GM12878 (cell line): ENCODE results near the gene LRRC8D. TPM values are rescaled to one million over a fixed set of nuclear protein-coding genes. Genes with fewer than 3 reads are reported as not detected.

Source experiments
- ATAC-seq: fragments of 200-7000 bp; cut with Tn5 transposase; 3 replicates; pipeline ENCODE4 v1.9.1; 2020; ENCODE audit warnings: mild to moderate bottlenecking, moderate library complexity
- BruUV-seq: library from RNA; stranded (reverse); fragments of 400-500 nt; replicated peaks from 2 replicates; lab custom pipeline; 2021; lab: Mats Ljungman, UMichigan
- CTCF ChIA-PET: fragments of 300-600 bp; sonication (Branson Sonifier 250); formaldehyde crosslinking; extraction: SDS; loops from one replicate; lab custom pipeline; 2021; ENCODE audit warnings: inconsistent platforms; lab: Yijun Ruan, JAX
- POLR2A ChIA-PET: fragments of 350-600 bp; formaldehyde crosslinking; extraction: SDS; loops from one replicate; lab custom pipeline; 2021; ENCODE audit warnings: inconsistent platforms; lab: Charles Lee
- RAD21 ChIA-PET: fragments of 300-600 bp; sonication (Branson Sonifier 250); formaldehyde crosslinking; loops from one replicate; lab custom pipeline; 2023; ENCODE audit warnings: antibody characterized with exemption; ENCODE audit not compliant: unreplicated experiment; lab: Charles Lee
- SMC1A ChIA-PET: fragments of 300-600 bp; sonication (Branson Sonifier 250); formaldehyde crosslinking; loops from one replicate; lab custom pipeline; 2023; ENCODE audit not compliant: unreplicated experiment, uncharacterized antibody; lab: Charles Lee
- DNase-seq: peaks from one replicate; pipeline ENCODE4 v3.0.0-alpha.2; 2011; ENCODE audit warnings: low read depth, low spot score
- FAIRE-seq: peaks from 3 replicates; lab custom pipeline; 2011; peaks lifted over from hg19 to GRCh38; lab: Jason Lieb, UNC
- H2AFZ ChIP-seq: 2 replicates; pipeline ENCODE4 v1.6.0; 2011; ENCODE audit warnings: low read depth, low read length, control low read depth; ENCODE audit not compliant: control insufficient read depth
- H3K27ac ChIP-seq: 2 replicates; pipeline ENCODE4 v1.5.1; 2011; ENCODE audit warnings: control low read depth; ENCODE audit not compliant: control insufficient read depth, insufficient read depth
- H3K27me3 ChIP-seq, 2 experiments: replicated peaks in 1 of 2; 2 replicates each; pipeline versions ENCODE4 v1.6.0 to v1.6.1; 2011; ENCODE audit warnings: low read length in 1 of 2; ENCODE audit not compliant: control insufficient read depth in 2 of 2, insufficient read depth in 2 of 2
- H3K36me3 ChIP-seq, 2 experiments: 2 replicates each; pipeline ENCODE4 v1.5.1; 2011; ENCODE audit warnings: low read length in 1 of 2; ENCODE audit not compliant: control insufficient read depth in 2 of 2, insufficient read depth in 2 of 2
- H3K4me1 ChIP-seq: 2 replicates; pipeline ENCODE4 v1.6.1; 2011; ENCODE audit warnings: mild to moderate bottlenecking, low read length, moderate library complexity, mixed read lengths; ENCODE audit not compliant: control insufficient read depth, insufficient read depth
- H3K4me2 ChIP-seq: 2 replicates; pipeline ENCODE4 v1.6.0; 2011; ENCODE audit warnings: control low read depth; ENCODE audit not compliant: control insufficient read depth, insufficient read depth
- H3K4me3 ChIP-seq: fragments of 200-600 bp; sonication (generic); 2 replicates; pipeline ENCODE4 v1.5.1; 2016
- H3K79me2 ChIP-seq: 2 replicates; pipeline ENCODE4 v1.6.0; 2011; ENCODE audit warnings: low read length; ENCODE audit not compliant: control insufficient read depth, insufficient read depth
- H3K9ac ChIP-seq: 2 replicates; pipeline ENCODE4 v1.8.0; 2011; ENCODE audit warnings: low read length, control low read depth, mixed read lengths; ENCODE audit not compliant: control insufficient read depth, insufficient read depth
- H3K9me3 ChIP-seq: replicated peaks from 3 replicates; pipeline ENCODE4 v1.5.1; 2011; ENCODE audit warnings: mild to moderate bottlenecking, low read length; ENCODE audit not compliant: control insufficient read depth, insufficient read depth
- H4K20me1 ChIP-seq: 2 replicates; pipeline ENCODE4 v1.6.0; 2011; ENCODE audit not compliant: control insufficient read depth, insufficient read depth
- NFYA ChIP-seq: IDR thresholded peaks from 2 replicates; pipeline ENCODE4 v1.6.1; 2011; ENCODE audit warnings: low read depth, mild to moderate bottlenecking, low read length, improper control_type of control experiment, borderline replicate concordance
- POLR2A ChIP-seq: IDR thresholded peaks from 2 replicates; pipeline ENCODE4 v1.6.1; 2011; ENCODE audit warnings: low read depth, mild to moderate bottlenecking, low read length
- YY1 ChIP-seq: IDR thresholded peaks from 2 replicates; pipeline ENCODE4 v1.6.1; 2011; ENCODE audit warnings: low read depth, mild to moderate bottlenecking, low read length
- ZBTB33 ChIP-seq: fragments of 450-650 bp; IDR thresholded peaks from 2 replicates; pipeline ENCODE4 v1.6.1; 2017; ENCODE audit warnings: mild to moderate bottlenecking
- ZNF274 ChIP-seq: IDR thresholded peaks from one replicate; pipeline ENCODE4 v1.8.0; 2011; ENCODE audit not compliant: insufficient read length, insufficient read depth
- WGBS: methylation state at CpG from one replicate; pipeline ENCODE4 v1.1.6; 2016; ENCODE audit warnings: low lambda C conversion rate; ENCODE audit not compliant: insufficient replicate concordance, insufficient coverage; ENCODE audit errors: missing lambda C conversion rate; 5-methylcytosine and 5-hydroxymethylcytosine counted together
- in situ Hi-C: fragments of 300-500 bp; cut with MboI; formaldehyde crosslinking; loops from 9 replicates; pipeline ENCODE4 v1.14.3; 2018; ENCODE audit warnings: mixed read lengths
- intact Hi-C: fragments of 100-400 bp; cut with micrococcal nuclease; formaldehyde crosslinking; loops from one replicate; pipeline ENCODE4 v1.14.2; 2022; ENCODE audit not compliant: unreplicated experiment
- polyA plus RNA-seq, 11 experiments: library from polyadenylated mRNA; depleted of rRNA in 4 of 11; unstranded in 6 of 11; stranded (reverse) in 5 of 11; fragments of >200 nt; fragmentation: Nextera tagmentation in 4 of 11; fragmentation: Illumina TruSeq in 1 of 11; extraction: Ambion mirVana in 4 of 11; extraction: Trizol in 1 of 11; gene quantifications; 1 replicate in 1 of 11; 2 replicates in 10 of 11; pipeline versions ENCODE4 v1.2.1 to v1.2.3, GENCODE V29; 2011 to 2016; ENCODE audit warnings: inconsistent platforms in 2 of 11, missing spikeins in 2 of 11, low read depth in 1 of 11
- total RNA-seq, 4 experiments: library from RNA; depleted of rRNA in 3 of 4; stranded (reverse); fragments of >200 nt in 3 of 4; fragmentation: Illumina TruSeq in 1 of 4; extraction: Trizol in 1 of 4; gene quantifications; 2 replicates each; pipeline versions ENCODE4 v1.2.1 to v1.2.3, GENCODE V29; 2013 to 2021

The LRRC8D gene
- total and polyA plus RNA-seq, 10 of the 15 experiments (the other 5 are each of a cell fraction or from before 2014, with no cell fraction given), result 5.6 to 44.1 (median 26.8) TPM

DNA sequence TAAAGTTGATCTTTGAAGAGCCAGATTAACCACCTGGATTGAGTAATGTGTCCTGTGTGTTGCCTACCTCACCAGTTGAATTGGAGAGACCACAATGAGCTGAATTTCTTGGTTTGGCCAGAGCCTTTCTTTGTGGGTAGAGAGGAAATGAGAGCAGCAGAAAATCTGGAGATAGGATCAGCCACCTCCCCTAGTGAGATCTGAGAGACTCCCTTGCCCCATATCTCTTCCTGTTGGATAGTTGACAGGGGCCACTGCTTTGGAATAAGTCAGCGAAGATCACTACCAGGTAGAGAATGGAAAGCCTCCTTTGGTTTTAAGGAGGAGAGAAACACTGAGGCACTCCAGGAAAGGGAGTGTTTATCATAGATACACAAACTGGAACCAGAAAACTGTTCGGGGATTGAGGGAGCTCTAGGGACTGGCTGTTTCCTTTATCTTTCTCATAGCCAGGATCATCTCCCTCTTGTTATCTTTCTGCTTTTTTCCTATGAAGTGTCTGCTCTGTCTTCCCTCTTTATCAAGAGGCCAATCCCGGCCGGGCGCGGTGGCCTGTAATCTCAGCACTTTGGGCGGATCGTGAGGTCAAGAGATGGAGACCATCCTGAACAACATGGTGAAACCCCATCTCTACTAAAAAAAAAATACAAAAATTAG lies 152.8 kb downstream of the LRRC8D start:
- in situ Hi-C loops, result no loop called here
- FAIRE-seq, result no peak
- ChIA-PET POLR2A (no interaction called here), CTCF (interaction anchor here (3.4 kb wide), 1 partner anchor 13 kb away, joined by 11 read pairs; no protein-coding TSS in a partner anchor), SMC1A (interaction anchor here (1.4 to 1.7 kb wide), 3 partner anchors 10 to 28 kb away, joined by 3 to 4 read pairs (median 4); no protein-coding TSS in a partner anchor), RAD21 (no interaction called here)
- BruUV-seq, result no TSS peak
- no peak for ATAC-seq
- no peak overlapping the region for H3K9ac ChIP-seq
- H3K36me3 ChIP-seq, result no peaks in the 10 kb centered on the region
- TF ChIP-seq POLR2A (no peak), ZNF274 (no peak), ZBTB33 (no peak), YY1 (no peak), NFYA (no peak)
- no peaks in the 10 kb centered on the region for H4K20me1 ChIP-seq
- no peak overlapping the region for H3K4me3 ChIP-seq
- H3K79me2 ChIP-seq, result no peaks in the 10 kb centered on the region
- intact Hi-C loops, result no loop called here
- H3K9me3 ChIP-seq, result no peaks in the 10 kb centered on the region
- DNase-seq, result no peak
- H3K4me2 ChIP-seq, result no peak overlapping the region
- no peak overlapping the region for H3K27ac ChIP-seq
- 85% methylated on average over 8 of the region's 8 CpGs for WGBS
- H3K27me3 ChIP-seq, result no peaks in the 10 kb centered on the region
- H3K4me1 ChIP-seq, result peaks cover 6% of the 10 kb centered on the region; the same call in 1 of the 2 replicates
- no peak overlapping the region for H2AFZ ChIP-seq
